Astrocyte of the cerebellum (primary cell): ENCODE results near the gene AQP6.

Experiments used
- DNase-seq: peaks from one replicate; pipeline ENCODE4 v3.0.0-alpha.2; 2011; ENCODE audit warnings: low read depth
- H3K4me3 ChIP-seq: 2 replicates; pipeline ENCODE4 v1.5.1; 2011; ENCODE audit warnings: mild to moderate bottlenecking, low read depth, low read length, moderate library complexity
- in situ Hi-C: cut with HindIII; loops from 2 replicates; pipeline ENCODE4 v1.10.0; 2017; ENCODE audit warnings: low sequenced_read_pairs
- TF ChIP-seq, protein P1 (sequence below): IDR thresholded peaks from 2 replicates; pipeline ENCODE4 v1.5.1; 2012; ENCODE audit warnings: low read length, low read depth, moderate library complexity, mild to moderate bottlenecking; ENCODE audit errors: missing control alignments

The AQP6 gene

DNA sequence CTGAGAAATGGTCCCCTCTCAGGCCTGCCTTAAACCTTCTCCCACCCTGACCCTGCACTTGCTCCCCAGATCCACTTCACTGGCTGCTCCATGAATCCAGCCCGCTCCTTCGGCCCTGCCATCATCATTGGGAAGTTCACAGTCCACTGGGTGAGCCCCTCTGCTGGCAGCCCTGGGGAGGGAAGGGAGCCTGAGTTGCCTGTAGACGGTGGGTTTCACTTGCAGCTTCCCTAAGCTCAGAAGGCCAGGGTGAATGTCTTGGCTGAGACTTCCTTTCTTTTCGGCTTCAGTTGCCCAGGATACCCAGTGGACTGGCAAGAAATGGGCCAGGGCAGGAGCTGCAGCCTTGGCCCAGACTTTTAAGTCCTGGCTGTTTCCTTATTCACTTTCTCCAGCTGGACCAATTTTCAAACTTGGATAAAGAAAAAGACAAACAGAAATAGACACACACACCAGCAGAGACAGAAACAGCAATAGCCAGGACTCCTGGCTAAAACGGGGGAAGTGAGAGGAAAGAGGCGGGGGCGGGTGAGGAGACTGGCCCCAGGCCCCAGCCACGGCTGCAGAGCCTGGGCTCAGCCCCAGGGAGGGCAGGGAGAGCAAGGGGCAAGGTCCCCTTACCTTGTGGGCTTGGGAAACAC is 2.0 kb downstream of the AQP6 start:
- in situ Hi-C loops = no loop called here

DNA sequence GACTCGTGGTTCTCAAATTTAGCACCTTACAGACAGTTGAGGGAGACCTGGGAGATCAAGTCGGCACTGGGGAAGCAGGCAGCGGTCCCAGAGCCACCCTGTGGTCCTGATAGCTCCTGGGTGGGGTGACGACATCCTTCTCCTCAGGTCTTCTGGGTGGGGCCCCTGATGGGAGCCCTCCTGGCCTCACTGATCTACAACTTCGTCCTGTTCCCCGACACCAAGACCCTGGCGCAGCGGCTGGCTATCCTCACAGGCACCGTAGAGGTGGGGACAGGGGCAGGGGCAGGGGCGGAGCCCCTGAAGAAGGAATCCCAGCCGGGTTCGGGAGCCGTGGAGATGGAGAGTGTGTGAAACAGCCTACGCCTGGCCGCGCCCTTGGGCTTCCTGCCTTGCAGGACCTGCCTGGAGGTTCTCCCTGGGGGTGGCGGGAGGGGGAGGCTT is 2.6 kb downstream of the AQP6 start:
- H3K4me3 ChIP-seq = no peak overlapping the region
- TF ChIP-seq, protein P1, sequence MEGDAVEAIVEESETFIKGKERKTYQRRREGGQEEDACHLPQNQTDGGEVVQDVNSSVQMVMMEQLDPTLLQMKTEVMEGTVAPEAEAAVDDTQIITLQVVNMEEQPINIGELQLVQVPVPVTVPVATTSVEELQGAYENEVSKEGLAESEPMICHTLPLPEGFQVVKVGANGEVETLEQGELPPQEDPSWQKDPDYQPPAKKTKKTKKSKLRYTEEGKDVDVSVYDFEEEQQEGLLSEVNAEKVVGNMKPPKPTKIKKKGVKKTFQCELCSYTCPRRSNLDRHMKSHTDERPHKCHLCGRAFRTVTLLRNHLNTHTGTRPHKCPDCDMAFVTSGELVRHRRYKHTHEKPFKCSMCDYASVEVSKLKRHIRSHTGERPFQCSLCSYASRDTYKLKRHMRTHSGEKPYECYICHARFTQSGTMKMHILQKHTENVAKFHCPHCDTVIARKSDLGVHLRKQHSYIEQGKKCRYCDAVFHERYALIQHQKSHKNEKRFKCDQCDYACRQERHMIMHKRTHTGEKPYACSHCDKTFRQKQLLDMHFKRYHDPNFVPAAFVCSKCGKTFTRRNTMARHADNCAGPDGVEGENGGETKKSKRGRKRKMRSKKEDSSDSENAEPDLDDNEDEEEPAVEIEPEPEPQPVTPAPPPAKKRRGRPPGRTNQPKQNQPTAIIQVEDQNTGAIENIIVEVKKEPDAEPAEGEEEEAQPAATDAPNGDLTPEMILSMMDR = no peak
- DNase-seq = no peak
- in situ Hi-C loops = no loop called here

More for the DNA sequence above, 2.0 kb downstream of the AQP6 start:
- TF ChIP-seq, protein P1 = no peak
- no peak overlapping the region for H3K4me3 ChIP-seq
- no peak for DNase-seq

DNA sequence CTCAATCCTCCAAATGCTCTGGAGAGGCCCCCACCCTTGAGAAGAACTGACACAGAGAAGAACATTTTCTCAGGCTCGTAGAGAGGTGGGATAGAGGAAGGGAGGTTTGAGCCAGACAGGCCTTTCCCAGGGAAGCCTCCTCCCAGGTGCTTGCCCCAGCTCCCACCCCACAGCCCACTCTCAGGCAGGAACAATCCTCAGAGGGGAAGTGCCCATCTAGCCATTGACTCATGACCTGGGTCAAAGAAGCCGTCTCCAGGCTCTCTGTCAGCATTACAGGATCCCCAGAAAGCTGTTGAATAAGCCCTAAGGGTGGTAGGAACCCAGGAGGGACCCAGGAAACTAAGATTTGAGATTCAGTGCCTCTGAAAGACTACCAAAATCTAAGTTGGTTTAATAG is 3.8 kb downstream of the AQP6 start:
- H3K4me3 ChIP-seq = no peak overlapping the region
- in situ Hi-C loops = no loop called here
- no peak for DNase-seq
- TF ChIP-seq, protein P1 = no peak

DNA sequence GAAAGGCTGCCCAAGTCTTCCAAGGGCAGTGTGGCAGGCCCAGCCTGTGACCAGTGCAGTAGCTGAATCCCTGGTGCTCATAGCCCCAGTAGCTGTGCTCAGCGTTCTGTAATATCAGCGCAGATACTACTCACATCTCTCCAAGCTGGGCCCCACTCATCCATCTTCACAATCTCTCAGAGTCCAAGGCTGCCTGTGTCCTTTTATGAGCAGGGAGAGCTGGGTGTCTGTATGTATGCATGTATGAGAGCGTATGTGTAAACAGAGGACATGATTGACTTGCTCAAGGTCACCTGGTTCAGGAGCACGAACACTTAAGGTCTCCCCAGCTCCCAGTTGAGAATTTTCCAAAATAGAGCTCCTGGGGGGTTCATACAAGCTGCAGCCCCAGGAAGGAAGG is 5.4 kb downstream of the AQP6 start:
- DNase-seq = no peak
- H3K4me3 ChIP-seq = no peak overlapping the region
- in situ Hi-C loops = no loop called here
- TF ChIP-seq, protein P1 = no peak

DNA sequence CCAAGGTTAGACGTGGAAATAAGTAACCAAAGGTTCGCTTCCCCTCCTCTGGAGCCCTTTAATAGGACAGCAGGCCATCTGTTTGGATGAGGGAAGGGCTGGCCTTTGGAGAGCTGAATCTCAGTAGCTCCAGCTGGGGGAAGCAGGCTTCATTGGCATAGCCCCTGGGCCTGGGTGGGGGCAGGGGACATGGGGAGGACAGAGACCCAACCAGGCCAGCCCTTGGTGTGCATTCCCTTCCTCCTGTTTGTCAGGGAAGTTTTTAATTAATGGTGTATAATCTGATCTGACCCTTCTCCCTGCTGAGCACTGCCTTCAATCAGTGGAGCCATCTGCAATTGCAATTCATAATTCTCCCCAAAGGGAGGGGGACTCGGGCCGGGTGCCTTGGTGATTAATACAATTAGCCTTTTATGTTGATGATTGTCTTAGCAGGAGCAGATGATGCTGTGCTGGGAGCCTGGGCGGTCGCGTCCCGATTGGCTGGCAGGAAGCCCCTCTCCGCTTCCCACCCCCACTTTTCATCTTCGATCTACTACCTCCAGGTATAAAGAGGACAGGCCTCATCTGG is 6.4 kb downstream of the AQP6 start:
- H3K4me3 ChIP-seq = no peak overlapping the region
- in situ Hi-C loops = no loop called here
- no peak for DNase-seq
- TF ChIP-seq, protein P1 = no peak

DNA sequence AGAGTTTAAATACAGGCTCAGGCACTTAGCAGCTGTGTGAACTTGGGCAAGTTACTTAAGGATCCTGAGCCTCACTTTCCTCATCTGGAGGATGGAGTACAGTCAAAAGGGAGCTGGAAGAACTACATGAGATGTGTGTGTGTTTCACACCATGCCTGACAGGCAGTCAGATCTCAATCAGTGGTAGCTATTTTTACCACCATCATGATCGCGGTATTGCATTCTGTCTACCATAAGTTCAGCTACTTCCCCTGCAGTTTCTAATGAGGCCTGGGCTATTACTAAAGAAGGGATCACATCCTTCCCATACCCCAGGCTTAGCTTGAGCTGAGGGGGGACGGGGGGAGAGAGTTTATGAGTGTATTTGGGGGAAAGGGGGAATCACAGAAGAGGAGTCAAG is 7.0 kb downstream of the AQP6 start:
- H3K4me3 ChIP-seq = no peak overlapping the region
- TF ChIP-seq, protein P1 = no peak
- DNase-seq = no peak
- in situ Hi-C loops = no loop called here
